Tibial nerve (tissue), 3 donors: ENCODE measurements around the gene NRXN3.

Source experiments
- POLR2A ChIP-seq, 2 donors: fragments of 450-650 bp; IDR thresholded peaks; one replicate each; pipeline ENCODE4 v1.6.1; 2017; ENCODE audit warnings: antibody characterized with exemption in 2 of 2, mild to moderate bottlenecking in 2 of 2, moderate library complexity in 2 of 2
- TF ChIP-seq, protein P1 (sequence below), 5 experiments: fragments of 200-600 bp in 3 of 5; fragments of 450-650 bp in 2 of 5; sonication (generic) in 3 of 5; IDR thresholded peaks; one replicate each; pipeline ENCODE4 v1.5.1; 2016 to 2019; ENCODE audit warnings: antibody characterized with exemption in 5 of 5, mild to moderate bottlenecking in 3 of 5, moderate library complexity in 2 of 5

DNA sequence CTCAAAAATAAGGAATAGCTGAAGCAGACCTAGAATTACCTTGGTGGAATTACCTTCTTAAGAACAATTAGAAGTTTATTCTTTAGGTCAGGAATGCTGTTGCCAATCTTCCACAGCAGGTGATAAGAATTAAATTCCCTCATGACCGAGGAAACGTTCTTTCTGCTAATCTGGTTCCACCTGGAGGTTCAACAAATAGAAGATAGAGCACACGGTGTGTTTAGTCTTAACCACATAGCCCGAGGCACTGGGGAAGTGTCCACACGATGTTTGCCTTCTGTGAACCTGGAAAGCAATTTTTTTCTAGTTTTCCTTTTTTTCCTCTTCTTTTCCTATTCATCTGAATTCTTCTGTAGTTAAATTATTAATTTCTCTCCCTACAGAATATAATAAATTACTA is 906.9 kb downstream of the NRXN3 start:
- TF ChIP-seq POLR2A (IDR thresholded peaks at IDR 0.05) = no peak
- TF ChIP-seq, protein P1, sequence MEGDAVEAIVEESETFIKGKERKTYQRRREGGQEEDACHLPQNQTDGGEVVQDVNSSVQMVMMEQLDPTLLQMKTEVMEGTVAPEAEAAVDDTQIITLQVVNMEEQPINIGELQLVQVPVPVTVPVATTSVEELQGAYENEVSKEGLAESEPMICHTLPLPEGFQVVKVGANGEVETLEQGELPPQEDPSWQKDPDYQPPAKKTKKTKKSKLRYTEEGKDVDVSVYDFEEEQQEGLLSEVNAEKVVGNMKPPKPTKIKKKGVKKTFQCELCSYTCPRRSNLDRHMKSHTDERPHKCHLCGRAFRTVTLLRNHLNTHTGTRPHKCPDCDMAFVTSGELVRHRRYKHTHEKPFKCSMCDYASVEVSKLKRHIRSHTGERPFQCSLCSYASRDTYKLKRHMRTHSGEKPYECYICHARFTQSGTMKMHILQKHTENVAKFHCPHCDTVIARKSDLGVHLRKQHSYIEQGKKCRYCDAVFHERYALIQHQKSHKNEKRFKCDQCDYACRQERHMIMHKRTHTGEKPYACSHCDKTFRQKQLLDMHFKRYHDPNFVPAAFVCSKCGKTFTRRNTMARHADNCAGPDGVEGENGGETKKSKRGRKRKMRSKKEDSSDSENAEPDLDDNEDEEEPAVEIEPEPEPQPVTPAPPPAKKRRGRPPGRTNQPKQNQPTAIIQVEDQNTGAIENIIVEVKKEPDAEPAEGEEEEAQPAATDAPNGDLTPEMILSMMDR (IDR thresholded peaks at IDR 0.05) = no peak
